Neuronal stem cell (in vitro differentiated cells): ENCODE measurements around the gene CENPP.
A peak's percentile ranks its signal among the peaks of the same experiment; 100 is the strongest.

Experiments
- DNase-seq: peaks from one replicate; pipeline ENCODE4 v3.0.0-alpha.2; 2013; ENCODE audit warnings: low spot score
- H2AFZ ChIP-seq: one replicate; pipeline ENCODE4 v1.6.1; 2013; ENCODE audit warnings: mild to moderate bottlenecking, low read length, inconsistent platforms
- H2AK5ac ChIP-seq: 2 replicates; pipeline ENCODE4 v1.6.1; 2013; ENCODE audit warnings: low read depth, mild to moderate bottlenecking, inconsistent platforms, low read length, moderate library complexity, mixed read lengths
- H2BK120ac ChIP-seq: 2 replicates; pipeline ENCODE4 v1.6.1; 2013; ENCODE audit warnings: low read depth, mild to moderate bottlenecking, inconsistent platforms, low read length, moderate library complexity, mixed read lengths
- H2BK12ac ChIP-seq: one replicate; pipeline ENCODE4 v1.6.1; 2013; ENCODE audit warnings: low read length, inconsistent platforms
- H2BK15ac ChIP-seq: 2 replicates; pipeline ENCODE4 v1.6.1; 2013; ENCODE audit warnings: mild to moderate bottlenecking, low read length, inconsistent platforms, mixed read lengths
- H2BK5ac ChIP-seq: one replicate; pipeline ENCODE4 v1.6.1; 2013; ENCODE audit warnings: inconsistent platforms, mild to moderate bottlenecking, low read length, moderate library complexity
- H3K14ac ChIP-seq: one replicate; pipeline ENCODE4 v1.6.1; 2013; ENCODE audit warnings: low read length, inconsistent platforms
- H3K18ac ChIP-seq: 2 replicates; pipeline ENCODE4 v1.6.1; 2013; ENCODE audit warnings: low read length, inconsistent platforms
- H3K23ac ChIP-seq: 2 replicates; pipeline ENCODE4 v1.6.1; 2013; ENCODE audit warnings: low read depth, mild to moderate bottlenecking, mixed read lengths, low read length, inconsistent platforms; ENCODE audit not compliant: poor library complexity
- H3K27ac ChIP-seq: replicated peaks from 3 replicates; pipeline ENCODE4 v1.5.1; 2013; ENCODE audit warnings: low read length, inconsistent platforms
- H3K27me3 ChIP-seq, 3 experiments: 2 replicates each; pipeline ENCODE4 v1.6.1; 2013; ENCODE audit warnings: low read length in 3 of 3, mild to moderate bottlenecking in 2 of 3, inconsistent platforms in 1 of 3, low read depth in 1 of 3, mixed read lengths in 1 of 3, moderate library complexity in 1 of 3; ENCODE audit not compliant: control insufficient read depth in 3 of 3, insufficient read depth in 3 of 3
- H3K36me3 ChIP-seq, 2 donors: replicated peaks in 1 of 2; 2 replicates each; pipeline ENCODE4 v1.6.1; 2013; ENCODE audit warnings: low read length in 2 of 2; ENCODE audit not compliant: control insufficient read depth in 2 of 2, insufficient read depth in 2 of 2
- H3K4ac ChIP-seq: 2 replicates; pipeline ENCODE4 v1.6.1; 2013; ENCODE audit warnings: inconsistent platforms, mild to moderate bottlenecking, low read length, moderate library complexity
- H3K4me1 ChIP-seq, 2 donors: 1 replicate in 1 of 2; 2 replicates in 1 of 2; pipeline ENCODE4 v1.6.1; 2013; ENCODE audit warnings: low read length in 2 of 2, low read depth in 1 of 2; ENCODE audit not compliant: control insufficient read depth in 2 of 2, insufficient read depth in 1 of 2
- H3K4me2 ChIP-seq: one replicate; pipeline ENCODE4 v1.6.1; 2013; ENCODE audit warnings: mild to moderate bottlenecking, low read length, inconsistent platforms; ENCODE audit not compliant: insufficient read depth, poor library complexity, severe bottlenecking
- H3K4me3 ChIP-seq, 2 donors: 2 replicates each; pipeline ENCODE4 v1.5.1; 2013; ENCODE audit warnings: low read length in 2 of 2, mild to moderate bottlenecking in 2 of 2, inconsistent platforms in 1 of 2, moderate library complexity in 1 of 2
- H3K79me1 ChIP-seq: one replicate; pipeline ENCODE4 v1.6.1; 2013; ENCODE audit warnings: low read depth, mild to moderate bottlenecking, inconsistent platforms, low read length, moderate library complexity
- H3K9ac ChIP-seq: one replicate; pipeline ENCODE4 v1.6.1; 2013; ENCODE audit warnings: mild to moderate bottlenecking, low read depth, low read length, inconsistent platforms; ENCODE audit not compliant: poor library complexity
- H3K9me3 ChIP-seq, 2 donors: replicated peaks in 1 of 2; 2 replicates each; pipeline versions ENCODE3 to v1.6.1; 2013; ENCODE audit warnings: low read length in 2 of 2, mild to moderate bottlenecking in 2 of 2, inconsistent platforms in 1 of 2, low read depth in 1 of 2, mixed read lengths in 1 of 2, moderate library complexity in 1 of 2; ENCODE audit not compliant: control insufficient read depth in 2 of 2, insufficient read depth in 1 of 2
- H4K8ac ChIP-seq: one replicate; pipeline ENCODE4 v1.6.1; 2013; ENCODE audit warnings: low read depth, mild to moderate bottlenecking, inconsistent platforms, low read length, moderate library complexity
- H4K91ac ChIP-seq: one replicate; pipeline ENCODE4 v1.6.1; 2013; ENCODE audit warnings: low read length, low read depth, mild to moderate bottlenecking, inconsistent platforms; ENCODE audit not compliant: poor library complexity
- WGBS, 2 donors: extraction: QIAGEN DNeasy Blood & Tissue Kit; methylation state at CpG; one replicate each; pipeline ENCODE4 v1.1.7; 2013; ENCODE audit warnings: missing lambda C conversion rate in 2 of 2, mixed read lengths in 1 of 2; ENCODE audit not compliant: insufficient read length in 2 of 2, insufficient replicate concordance in 1 of 2; ENCODE audit errors: extremely low coverage in 2 of 2; 5-methylcytosine and 5-hydroxymethylcytosine counted together

Gene CENPP

DNA sequence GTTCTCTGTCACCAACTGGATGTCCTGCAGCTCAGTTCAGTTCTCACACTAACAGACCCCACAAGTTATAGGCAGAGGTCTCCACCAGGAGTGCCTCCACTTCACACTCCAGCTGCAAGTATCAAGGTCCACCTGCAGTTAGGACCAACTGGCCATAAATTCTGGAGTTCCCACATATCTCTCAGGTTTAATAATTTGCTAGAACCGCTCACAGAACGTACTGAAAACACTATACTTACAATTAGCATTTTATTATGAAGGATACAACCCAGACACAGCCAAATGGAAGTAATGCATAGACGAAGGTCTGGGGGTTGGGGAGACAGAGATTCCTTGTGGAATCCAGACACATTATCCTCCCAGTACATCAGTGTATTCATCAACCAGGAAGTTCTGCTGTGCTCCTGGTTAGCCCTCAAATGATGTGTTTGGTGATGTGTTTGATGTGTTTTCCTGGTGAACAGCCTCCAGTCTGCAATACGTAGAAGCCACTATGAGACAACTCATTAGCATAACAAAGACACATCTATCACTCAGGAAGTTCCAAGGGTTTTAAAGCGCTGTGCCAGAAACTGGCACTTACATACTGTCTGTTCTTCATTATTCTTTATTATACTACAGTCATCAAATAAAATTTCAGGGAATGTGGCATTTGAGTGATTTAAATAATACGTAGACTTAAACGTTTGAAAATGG lies 53.3 kb downstream of the CENPP start:
- no peak overlapping the region for H3K23ac ChIP-seq
- H4K91ac ChIP-seq: no peak overlapping the region
- no peak overlapping the region for H2BK12ac ChIP-seq
- no peak overlapping the region for H2BK15ac ChIP-seq
- H3K18ac ChIP-seq: no peak overlapping the region
- no peak overlapping the region for H3K4me3 ChIP-seq
- WGBS, 2 donors: no CpG with 5 or more reads among the region's 7 CpGs
- H2AK5ac ChIP-seq: no peak overlapping the region
- H2BK120ac ChIP-seq: no peak overlapping the region
- H3K27ac ChIP-seq: no peak overlapping the region
- no peak for DNase-seq
- H3K36me3 ChIP-seq: no peaks in the 10 kb centered on the region
- no peaks in the 10 kb centered on the region for H3K27me3 ChIP-seq
- H2AFZ ChIP-seq: peak overlapping the region; percentile 17
- H3K4ac ChIP-seq: no peak overlapping the region
- no peak overlapping the region for H3K9ac ChIP-seq
- H3K4me2 ChIP-seq: no peak overlapping the region
- H3K4me1 ChIP-seq: peaks cover 0 to 10% of the 10 kb centered on the region in 2 donors
- no peak overlapping the region for H2BK5ac ChIP-seq
- no peak overlapping the region for H3K14ac ChIP-seq
- no peak overlapping the region for H4K8ac ChIP-seq
- H3K79me1 ChIP-seq: no peaks in the 10 kb centered on the region
- H3K9me3 ChIP-seq: peaks cover 0 to 2% of the 10 kb centered on the region in 2 donors

DNA sequence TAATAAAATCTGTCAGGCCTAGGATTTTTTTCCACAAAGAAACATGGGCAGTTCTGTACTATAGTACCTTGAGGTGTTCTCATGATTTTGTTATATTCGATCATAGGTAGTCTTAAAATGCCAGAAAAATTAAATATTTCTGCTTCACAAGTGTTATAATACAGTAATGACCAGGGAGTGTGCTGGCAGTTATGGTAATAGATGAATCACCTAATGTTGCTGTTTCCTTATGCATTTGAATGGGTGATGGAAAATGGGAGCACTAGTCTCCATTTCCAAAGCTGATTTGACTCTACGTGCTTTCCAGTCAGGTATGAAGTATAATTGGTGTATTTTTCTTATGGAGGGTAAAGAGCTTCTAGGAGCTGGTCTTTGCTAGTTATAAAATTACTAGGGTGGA lies 54.9 kb downstream of the CENPP start:
- no peak overlapping the region for H3K18ac ChIP-seq
- H3K4me1 ChIP-seq: peaks cover 0 to 10% of the 10 kb centered on the region in 2 donors
- no peak overlapping the region for H4K8ac ChIP-seq
- no peak overlapping the region for H2AFZ ChIP-seq
- H3K4me2 ChIP-seq: no peak overlapping the region
- no peak overlapping the region for H4K91ac ChIP-seq
- H2BK15ac ChIP-seq: no peak overlapping the region
- peaks cover 0 to 2% of the 10 kb centered on the region in 2 donors for H3K9me3 ChIP-seq
- H3K27ac ChIP-seq: no peak overlapping the region
- no peak overlapping the region for H2AK5ac ChIP-seq
- H3K23ac ChIP-seq: no peak overlapping the region
- WGBS, 2 donors: no CpG with 5 or more reads among the region's 2 CpGs
- no peak overlapping the region for H3K9ac ChIP-seq
- H2BK5ac ChIP-seq: no peak overlapping the region
- H3K27me3 ChIP-seq: no peaks in the 10 kb centered on the region
- no peak overlapping the region for H2BK12ac ChIP-seq
- H3K36me3 ChIP-seq: no peaks in the 10 kb centered on the region
- DNase-seq: no peak
- no peak overlapping the region for H3K14ac ChIP-seq
- H2BK120ac ChIP-seq: no peak overlapping the region
- no peak overlapping the region for H3K4me3 ChIP-seq
- no peaks in the 10 kb centered on the region for H3K79me1 ChIP-seq
- H3K4ac ChIP-seq: no peak overlapping the region

DNA sequence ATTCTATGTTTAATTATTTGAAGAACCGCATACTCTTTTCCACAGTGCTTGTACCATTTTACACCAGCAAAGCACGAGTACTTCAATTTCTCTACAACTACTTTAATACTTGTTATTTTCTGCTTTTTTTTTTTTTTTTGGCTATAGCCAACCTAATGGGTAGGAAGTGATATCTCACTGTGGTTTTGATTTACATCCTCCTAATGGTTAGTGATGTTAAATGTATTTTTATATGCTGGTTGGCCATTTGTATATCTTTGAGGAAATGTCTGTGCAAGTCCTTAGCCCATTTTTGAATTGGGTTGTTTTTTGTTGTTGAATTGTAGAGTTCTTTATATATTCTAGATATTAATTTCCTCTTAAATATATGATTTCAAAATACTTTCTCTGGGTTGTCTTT lies 56.0 kb downstream of the CENPP start:
- H2BK120ac ChIP-seq: no peak overlapping the region
- no peak overlapping the region for H4K8ac ChIP-seq
- WGBS, 2 donors: no CpG with 5 or more reads among the region's 2 CpGs
- H3K4ac ChIP-seq: no peak overlapping the region
- H3K4me3 ChIP-seq: no peak overlapping the region
- no peak for DNase-seq
- H3K27me3 ChIP-seq: no peaks in the 10 kb centered on the region
- no peak overlapping the region for H2BK5ac ChIP-seq
- no peak overlapping the region for H3K9ac ChIP-seq
- no peak overlapping the region for H3K23ac ChIP-seq
- no peak overlapping the region for H3K4me2 ChIP-seq
- no peaks in the 10 kb centered on the region for H3K36me3 ChIP-seq
- H3K27ac ChIP-seq: no peak overlapping the region
- H2AFZ ChIP-seq: no peak overlapping the region
- H2BK12ac ChIP-seq: no peak overlapping the region
- H4K91ac ChIP-seq: no peak overlapping the region
- H3K9me3 ChIP-seq: no peaks in the 10 kb centered on the region
- H3K79me1 ChIP-seq: no peaks in the 10 kb centered on the region
- H3K4me1 ChIP-seq: peaks cover 0 to 10% of the 10 kb centered on the region in 2 donors
- H2BK15ac ChIP-seq: no peak overlapping the region
- H2AK5ac ChIP-seq: no peak overlapping the region
- H3K18ac ChIP-seq: no peak overlapping the region
- H3K14ac ChIP-seq: no peak overlapping the region

DNA sequence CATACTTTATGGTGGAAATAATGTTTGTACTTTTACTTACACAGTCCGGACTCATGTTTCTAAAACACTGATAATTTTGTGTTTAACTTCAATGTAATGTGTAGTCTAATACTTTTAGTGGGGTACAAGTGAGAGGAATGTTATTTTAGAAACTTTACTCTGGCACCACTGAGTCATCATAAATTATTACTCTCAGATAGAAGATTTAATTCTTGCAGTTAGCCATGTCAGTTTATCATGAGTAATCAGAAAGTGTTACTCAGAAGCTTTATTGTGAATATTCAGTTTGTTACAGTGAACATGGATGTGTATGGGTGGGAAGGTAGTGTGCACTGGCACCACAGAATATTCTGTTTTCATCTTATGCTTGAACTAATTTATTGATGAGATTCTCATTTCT lies 58.6 kb downstream of the CENPP start:
- Histone ChIP-seq H2AK5ac (no peak overlapping the region), H3K27me3 (no peaks in the 10 kb centered on the region), H3K79me1 (no peaks in the 10 kb centered on the region), H2BK120ac (no peak overlapping the region), H4K91ac (no peak overlapping the region), H3K18ac (no peak overlapping the region), H3K23ac (no peak overlapping the region), H3K9me3 (no peaks in the 10 kb centered on the region), H3K9ac (no peak overlapping the region), H2BK5ac (no peak overlapping the region), H3K36me3 (no peaks in the 10 kb centered on the region), H2AFZ (no peak overlapping the region), H2BK12ac (no peak overlapping the region), H3K4ac (no peak overlapping the region), H3K4me1 (peaks cover 0 to 6% of the 10 kb centered on the region in 2 donors), H3K4me2 (no peak overlapping the region), H2BK15ac (no peak overlapping the region), H3K27ac (no peak overlapping the region), H3K4me3 (no peak overlapping the region), H4K8ac (no peak overlapping the region), H3K14ac (no peak overlapping the region)
- DNase-seq: no peak
- no CpG with 5 or more reads among the region's 1 CpG for WGBS, 2 donors
